GM23338 (cell line): Measurements from ENCODE around the gene ZNF516.

Experiments used
- CREB1 ChIP-seq: fragments of 250-450 bp; sonication (Bioruptor Pico); IDR thresholded peaks from 2 replicates; pipeline ENCODE4 v1.5.0; 2020; ENCODE audit warnings: low read depth, mild to moderate bottlenecking, moderate library complexity
- ETS1 ChIP-seq: IDR thresholded peaks from 2 replicates; pipeline ENCODE4 v1.6.1; 2016; ENCODE audit warnings: antibody characterized with exemption
- EZH2 ChIP-seq: fragments of 200-600 bp; sonication (generic); IDR thresholded peaks from one replicate; pipeline ENCODE4 v1.8.0; 2017; ENCODE audit warnings: antibody characterized with exemption, mild to moderate bottlenecking, low read depth; ENCODE audit not compliant: unreplicated experiment
- EZH2phosphoT487 ChIP-seq: fragments of 200-600 bp; sonication (generic); IDR thresholded peaks from one replicate; pipeline ENCODE4 v1.8.1; 2018; ENCODE audit warnings: antibody characterized with exemption; ENCODE audit not compliant: unreplicated experiment
- JUNB ChIP-seq: IDR thresholded peaks from one replicate; pipeline ENCODE4 v1.6.1; 2016; ENCODE audit warnings: antibody characterized with exemption; ENCODE audit not compliant: unreplicated experiment
- POLR2AphosphoS5 ChIP-seq: IDR thresholded peaks from 2 replicates; pipeline ENCODE4 v1.6.1; 2016; ENCODE audit warnings: antibody characterized with exemption, low read depth
- ZNF114 ChIP-seq: fragments of 250-450 bp; sonication (Bioruptor Pico); IDR thresholded peaks from 2 replicates; pipeline ENCODE4 v1.5.0; 2020; ENCODE audit warnings: mild to moderate bottlenecking, moderate library complexity
- ZNF331 ChIP-seq: fragments of 250-450 bp; sonication (Bioruptor Pico); IDR thresholded peaks from 2 replicates; pipeline ENCODE4 v1.5.0; 2020; ENCODE audit warnings: low read depth, mild to moderate bottlenecking, moderate library complexity
- TF ChIP-seq, protein P1 (sequence below), 2 experiments: fragments of 200-600 bp in 1 of 2; sonication (generic) in 1 of 2; conservative IDR thresholded peaks; 2 replicates each; pipeline versions ENCODE4 v1.5.1 to v1.6.1; 2016 to 2017; ENCODE audit warnings: antibody characterized with exemption in 2 of 2, low read depth in 2 of 2, mild to moderate bottlenecking in 2 of 2, moderate library complexity in 1 of 2
- TF ChIP-seq, protein P2 (sequence below): IDR thresholded peaks from one replicate; pipeline ENCODE4 v1.6.1; 2018; ENCODE audit warnings: antibody characterized with exemption; ENCODE audit not compliant: unreplicated experiment
- TF ChIP-seq, protein P3 (sequence below): fragments of 250-450 bp; sonication (Bioruptor Pico); IDR thresholded peaks from 2 replicates; pipeline ENCODE4 v1.5.0; 2020; ENCODE audit warnings: mild to moderate bottlenecking, moderate library complexity

DNA sequence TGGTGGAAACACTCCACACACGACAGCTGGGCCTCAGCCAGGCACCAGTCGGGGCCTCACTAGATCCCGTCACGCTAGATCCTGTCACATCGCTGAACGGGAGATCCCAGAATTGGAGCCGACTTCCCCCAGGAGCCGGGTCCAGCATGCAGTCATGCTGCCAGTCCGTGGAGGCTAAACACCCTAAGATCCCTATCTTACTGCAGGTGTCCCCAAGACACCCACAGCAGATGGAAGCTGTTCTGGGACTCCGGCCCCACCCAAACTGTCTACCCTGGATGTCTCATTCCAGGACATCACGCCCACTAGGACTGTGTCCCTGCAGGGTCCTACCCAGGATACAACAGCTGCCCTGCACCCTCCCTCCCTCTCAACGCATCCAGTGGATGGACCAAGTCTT is 23.4 kb downstream of the ZNF516 start:
- TF ChIP-seq, protein P1, sequence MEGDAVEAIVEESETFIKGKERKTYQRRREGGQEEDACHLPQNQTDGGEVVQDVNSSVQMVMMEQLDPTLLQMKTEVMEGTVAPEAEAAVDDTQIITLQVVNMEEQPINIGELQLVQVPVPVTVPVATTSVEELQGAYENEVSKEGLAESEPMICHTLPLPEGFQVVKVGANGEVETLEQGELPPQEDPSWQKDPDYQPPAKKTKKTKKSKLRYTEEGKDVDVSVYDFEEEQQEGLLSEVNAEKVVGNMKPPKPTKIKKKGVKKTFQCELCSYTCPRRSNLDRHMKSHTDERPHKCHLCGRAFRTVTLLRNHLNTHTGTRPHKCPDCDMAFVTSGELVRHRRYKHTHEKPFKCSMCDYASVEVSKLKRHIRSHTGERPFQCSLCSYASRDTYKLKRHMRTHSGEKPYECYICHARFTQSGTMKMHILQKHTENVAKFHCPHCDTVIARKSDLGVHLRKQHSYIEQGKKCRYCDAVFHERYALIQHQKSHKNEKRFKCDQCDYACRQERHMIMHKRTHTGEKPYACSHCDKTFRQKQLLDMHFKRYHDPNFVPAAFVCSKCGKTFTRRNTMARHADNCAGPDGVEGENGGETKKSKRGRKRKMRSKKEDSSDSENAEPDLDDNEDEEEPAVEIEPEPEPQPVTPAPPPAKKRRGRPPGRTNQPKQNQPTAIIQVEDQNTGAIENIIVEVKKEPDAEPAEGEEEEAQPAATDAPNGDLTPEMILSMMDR (conservative IDR thresholded peaks at IDR 0.05; ENCODE audit: low read depth in 2 of 2) = no peak
- no peak for TF ChIP-seq POLR2AphosphoS5
- no peak for TF ChIP-seq EZH2
- TF ChIP-seq ZNF331 (CRISPR knock-in tag) = no peak
- no peak for TF ChIP-seq EZH2phosphoT487
- TF ChIP-seq, protein P2, sequence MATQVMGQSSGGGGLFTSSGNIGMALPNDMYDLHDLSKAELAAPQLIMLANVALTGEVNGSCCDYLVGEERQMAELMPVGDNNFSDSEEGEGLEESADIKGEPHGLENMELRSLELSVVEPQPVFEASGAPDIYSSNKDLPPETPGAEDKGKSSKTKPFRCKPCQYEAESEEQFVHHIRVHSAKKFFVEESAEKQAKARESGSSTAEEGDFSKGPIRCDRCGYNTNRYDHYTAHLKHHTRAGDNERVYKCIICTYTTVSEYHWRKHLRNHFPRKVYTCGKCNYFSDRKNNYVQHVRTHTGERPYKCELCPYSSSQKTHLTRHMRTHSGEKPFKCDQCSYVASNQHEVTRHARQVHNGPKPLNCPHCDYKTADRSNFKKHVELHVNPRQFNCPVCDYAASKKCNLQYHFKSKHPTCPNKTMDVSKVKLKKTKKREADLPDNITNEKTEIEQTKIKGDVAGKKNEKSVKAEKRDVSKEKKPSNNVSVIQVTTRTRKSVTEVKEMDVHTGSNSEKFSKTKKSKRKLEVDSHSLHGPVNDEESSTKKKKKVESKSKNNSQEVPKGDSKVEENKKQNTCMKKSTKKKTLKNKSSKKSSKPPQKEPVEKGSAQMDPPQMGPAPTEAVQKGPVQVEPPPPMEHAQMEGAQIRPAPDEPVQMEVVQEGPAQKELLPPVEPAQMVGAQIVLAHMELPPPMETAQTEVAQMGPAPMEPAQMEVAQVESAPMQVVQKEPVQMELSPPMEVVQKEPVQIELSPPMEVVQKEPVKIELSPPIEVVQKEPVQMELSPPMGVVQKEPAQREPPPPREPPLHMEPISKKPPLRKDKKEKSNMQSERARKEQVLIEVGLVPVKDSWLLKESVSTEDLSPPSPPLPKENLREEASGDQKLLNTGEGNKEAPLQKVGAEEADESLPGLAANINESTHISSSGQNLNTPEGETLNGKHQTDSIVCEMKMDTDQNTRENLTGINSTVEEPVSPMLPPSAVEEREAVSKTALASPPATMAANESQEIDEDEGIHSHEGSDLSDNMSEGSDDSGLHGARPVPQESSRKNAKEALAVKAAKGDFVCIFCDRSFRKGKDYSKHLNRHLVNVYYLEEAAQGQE = no peak
- TF ChIP-seq JUNB = no peak
- TF ChIP-seq ZNF114 (CRISPR knock-in tag) = no peak
- no peak for TF ChIP-seq CREB1 (CRISPR knock-in tag)
- TF ChIP-seq ETS1 = no peak
- TF ChIP-seq, protein P3, sequence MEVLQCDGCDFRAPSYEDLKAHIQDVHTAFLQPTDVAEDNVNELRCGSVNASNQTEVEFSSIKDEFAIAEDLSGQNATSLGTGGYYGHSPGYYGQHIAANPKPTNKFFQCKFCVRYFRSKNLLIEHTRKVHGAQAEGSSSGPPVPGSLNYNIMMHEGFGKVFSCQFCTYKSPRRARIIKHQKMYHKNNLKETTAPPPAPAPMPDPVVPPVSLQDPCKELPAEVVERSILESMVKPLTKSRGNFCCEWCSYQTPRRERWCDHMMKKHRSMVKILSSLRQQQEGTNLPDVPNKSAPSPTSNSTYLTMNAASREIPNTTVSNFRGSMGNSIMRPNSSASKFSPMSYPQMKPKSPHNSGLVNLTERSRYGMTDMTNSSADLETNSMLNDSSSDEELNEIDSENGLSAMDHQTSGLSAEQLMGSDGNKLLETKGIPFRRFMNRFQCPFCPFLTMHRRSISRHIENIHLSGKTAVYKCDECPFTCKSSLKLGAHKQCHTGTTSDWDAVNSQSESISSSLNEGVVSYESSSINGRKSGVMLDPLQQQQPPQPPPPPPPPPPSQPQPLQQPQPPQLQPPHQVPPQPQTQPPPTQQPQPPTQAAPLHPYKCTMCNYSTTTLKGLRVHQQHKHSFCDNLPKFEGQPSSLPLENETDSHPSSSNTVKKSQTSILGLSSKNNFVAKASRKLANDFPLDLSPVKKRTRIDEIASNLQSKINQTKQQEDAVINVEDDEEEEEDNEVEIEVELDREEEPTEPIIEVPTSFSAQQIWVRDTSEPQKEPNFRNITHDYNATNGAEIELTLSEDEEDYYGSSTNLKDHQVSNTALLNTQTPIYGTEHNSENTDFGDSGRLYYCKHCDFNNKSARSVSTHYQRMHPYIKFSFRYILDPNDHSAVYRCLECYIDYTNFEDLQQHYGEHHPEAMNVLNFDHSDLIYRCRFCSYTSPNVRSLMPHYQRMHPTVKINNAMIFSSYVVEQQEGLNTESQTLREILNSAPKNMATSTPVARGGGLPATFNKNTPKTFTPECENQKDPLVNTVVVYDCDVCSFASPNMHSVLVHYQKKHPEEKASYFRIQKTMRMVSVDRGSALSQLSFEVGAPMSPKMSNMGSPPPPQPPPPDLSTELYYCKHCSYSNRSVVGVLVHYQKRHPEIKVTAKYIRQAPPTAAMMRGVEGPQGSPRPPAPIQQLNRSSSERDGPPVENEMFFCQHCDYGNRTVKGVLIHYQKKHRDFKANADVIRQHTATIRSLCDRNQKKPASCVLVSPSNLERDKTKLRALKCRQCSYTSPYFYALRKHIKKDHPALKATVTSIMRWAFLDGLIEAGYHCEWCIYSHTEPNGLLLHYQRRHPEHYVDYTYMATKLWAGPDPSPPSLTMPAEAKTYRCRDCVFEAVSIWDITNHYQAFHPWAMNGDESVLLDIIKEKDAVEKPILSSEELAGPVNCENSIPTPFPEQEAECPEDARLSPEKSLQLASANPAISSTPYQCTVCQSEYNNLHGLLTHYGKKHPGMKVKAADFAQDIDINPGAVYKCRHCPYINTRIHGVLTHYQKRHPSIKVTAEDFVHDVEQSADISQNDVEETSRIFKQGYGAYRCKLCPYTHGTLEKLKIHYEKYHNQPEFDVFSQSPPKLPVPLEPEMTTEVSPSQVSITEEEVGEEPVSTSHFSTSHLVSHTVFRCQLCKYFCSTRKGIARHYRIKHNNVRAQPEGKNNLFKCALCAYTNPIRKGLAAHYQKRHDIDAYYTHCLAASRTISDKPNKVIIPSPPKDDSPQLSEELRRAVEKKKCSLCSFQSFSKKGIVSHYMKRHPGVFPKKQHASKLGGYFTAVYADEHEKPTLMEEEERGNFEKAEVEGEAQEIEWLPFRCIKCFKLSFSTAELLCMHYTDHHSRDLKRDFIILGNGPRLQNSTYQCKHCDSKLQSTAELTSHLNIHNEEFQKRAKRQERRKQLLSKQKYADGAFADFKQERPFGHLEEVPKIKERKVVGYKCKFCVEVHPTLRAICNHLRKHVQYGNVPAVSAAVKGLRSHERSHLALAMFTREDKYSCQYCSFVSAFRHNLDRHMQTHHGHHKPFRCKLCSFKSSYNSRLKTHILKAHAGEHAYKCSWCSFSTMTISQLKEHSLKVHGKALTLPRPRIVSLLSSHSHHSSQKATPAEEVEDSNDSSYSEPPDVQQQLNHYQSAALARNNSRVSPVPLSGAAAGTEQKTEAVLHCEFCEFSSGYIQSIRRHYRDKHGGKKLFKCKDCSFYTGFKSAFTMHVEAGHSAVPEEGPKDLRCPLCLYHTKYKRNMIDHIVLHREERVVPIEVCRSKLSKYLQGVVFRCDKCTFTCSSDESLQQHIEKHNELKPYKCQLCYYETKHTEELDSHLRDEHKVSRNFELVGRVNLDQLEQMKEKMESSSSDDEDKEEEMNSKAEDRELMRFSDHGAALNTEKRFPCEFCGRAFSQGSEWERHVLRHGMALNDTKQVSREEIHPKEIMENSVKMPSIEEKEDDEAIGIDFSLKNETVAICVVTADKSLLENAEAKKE (CRISPR knock-in tag) = no peak
